ENCODE measurements around the gene ADAMTSL5.

Gene ADAMTSL5

DNA sequence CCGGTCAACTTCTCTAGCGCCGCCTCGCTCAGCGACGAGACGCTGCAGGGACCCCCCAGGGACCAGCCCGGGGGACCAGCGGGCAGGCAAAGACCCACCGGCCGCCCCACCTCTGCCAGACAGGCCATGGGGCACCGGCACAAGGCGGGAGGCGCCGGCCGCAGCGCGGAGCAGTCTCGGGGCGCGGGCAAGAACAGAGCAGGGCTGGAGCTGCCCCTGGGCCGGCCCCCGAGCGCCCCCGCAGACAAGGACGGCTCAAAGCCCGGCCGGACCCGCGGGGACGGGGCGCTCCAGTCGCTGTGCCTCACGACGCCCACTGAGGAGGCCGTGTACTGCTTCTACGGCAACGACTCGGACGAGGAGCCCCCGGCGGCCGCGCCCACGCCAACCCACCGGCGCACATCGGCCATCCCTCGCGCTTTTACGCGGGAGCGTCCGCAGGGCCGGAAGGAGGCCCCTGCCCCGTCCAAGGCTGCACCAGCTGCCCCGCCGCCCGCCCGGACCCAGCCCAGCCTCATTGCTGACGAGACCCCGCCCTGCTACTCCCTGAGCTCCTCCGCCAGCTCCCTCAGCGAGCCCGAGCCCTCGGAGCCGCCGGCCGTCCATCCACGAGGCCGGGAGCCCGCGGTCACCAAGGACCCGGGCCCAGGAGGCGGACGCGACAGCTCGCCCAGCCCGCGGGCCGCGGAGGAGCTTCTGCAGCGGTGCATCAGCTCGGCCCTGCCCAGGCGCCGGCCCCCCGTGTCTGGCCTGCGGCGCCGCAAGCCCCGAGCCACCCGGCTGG, 45.1 kb downstream of the ADAMTSL5 start:
- no peak for DNase-seq (ENCODE audit: low spot score)
- CTCF ChIA-PET = interaction anchor here (1.3 to 2.3 kb wide), 3 partner anchors 10 to 23 kb away, joined by 6 to 11 read pairs (median 6); no protein-coding TSS in a partner anchor
- peak overlapping the region; percentile 85 for H3K27ac ChIP-seq

DNA sequence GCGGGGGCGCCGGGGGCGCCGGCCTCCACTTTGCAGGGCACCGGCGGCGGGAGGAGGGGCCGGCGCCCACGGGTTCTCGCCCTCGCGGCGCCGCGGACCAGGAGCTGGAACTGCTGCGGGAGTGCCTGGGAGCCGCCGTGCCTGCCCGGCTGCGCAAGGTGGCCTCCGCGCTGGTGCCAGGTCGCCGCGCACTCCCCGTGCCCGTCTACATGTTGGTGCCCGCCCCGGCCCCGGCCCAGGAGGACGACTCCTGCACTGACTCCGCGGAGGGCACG, 45.7 kb downstream of the ADAMTSL5 start:
- POLR2A ChIA-PET (ENCODE audit: low non-redundant PET) = no interaction called here
- no peak for DNase-seq (ENCODE audit: low spot score)
- CTCF ChIA-PET = interaction anchor here (1.3 to 2.3 kb wide), 3 partner anchors 9 to 22 kb away, joined by 6 to 11 read pairs (median 6); no protein-coding TSS in a partner anchor
- H3K27ac ChIP-seq = peak overlapping the region; percentile 85
- TF ChIP-seq, protein P1, sequence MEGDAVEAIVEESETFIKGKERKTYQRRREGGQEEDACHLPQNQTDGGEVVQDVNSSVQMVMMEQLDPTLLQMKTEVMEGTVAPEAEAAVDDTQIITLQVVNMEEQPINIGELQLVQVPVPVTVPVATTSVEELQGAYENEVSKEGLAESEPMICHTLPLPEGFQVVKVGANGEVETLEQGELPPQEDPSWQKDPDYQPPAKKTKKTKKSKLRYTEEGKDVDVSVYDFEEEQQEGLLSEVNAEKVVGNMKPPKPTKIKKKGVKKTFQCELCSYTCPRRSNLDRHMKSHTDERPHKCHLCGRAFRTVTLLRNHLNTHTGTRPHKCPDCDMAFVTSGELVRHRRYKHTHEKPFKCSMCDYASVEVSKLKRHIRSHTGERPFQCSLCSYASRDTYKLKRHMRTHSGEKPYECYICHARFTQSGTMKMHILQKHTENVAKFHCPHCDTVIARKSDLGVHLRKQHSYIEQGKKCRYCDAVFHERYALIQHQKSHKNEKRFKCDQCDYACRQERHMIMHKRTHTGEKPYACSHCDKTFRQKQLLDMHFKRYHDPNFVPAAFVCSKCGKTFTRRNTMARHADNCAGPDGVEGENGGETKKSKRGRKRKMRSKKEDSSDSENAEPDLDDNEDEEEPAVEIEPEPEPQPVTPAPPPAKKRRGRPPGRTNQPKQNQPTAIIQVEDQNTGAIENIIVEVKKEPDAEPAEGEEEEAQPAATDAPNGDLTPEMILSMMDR (conservative IDR thresholded peaks at IDR 0.05; ENCODE audit: low read depth) = no peak

More for the DNA sequence above, 45.1 kb downstream of the ADAMTSL5 start:
- TF ChIP-seq, protein P1 (conservative IDR thresholded peaks at IDR 0.05; ENCODE audit: low read depth) = no peak
- POLR2A ChIA-PET (ENCODE audit: low non-redundant PET) = no interaction called here

DNA sequence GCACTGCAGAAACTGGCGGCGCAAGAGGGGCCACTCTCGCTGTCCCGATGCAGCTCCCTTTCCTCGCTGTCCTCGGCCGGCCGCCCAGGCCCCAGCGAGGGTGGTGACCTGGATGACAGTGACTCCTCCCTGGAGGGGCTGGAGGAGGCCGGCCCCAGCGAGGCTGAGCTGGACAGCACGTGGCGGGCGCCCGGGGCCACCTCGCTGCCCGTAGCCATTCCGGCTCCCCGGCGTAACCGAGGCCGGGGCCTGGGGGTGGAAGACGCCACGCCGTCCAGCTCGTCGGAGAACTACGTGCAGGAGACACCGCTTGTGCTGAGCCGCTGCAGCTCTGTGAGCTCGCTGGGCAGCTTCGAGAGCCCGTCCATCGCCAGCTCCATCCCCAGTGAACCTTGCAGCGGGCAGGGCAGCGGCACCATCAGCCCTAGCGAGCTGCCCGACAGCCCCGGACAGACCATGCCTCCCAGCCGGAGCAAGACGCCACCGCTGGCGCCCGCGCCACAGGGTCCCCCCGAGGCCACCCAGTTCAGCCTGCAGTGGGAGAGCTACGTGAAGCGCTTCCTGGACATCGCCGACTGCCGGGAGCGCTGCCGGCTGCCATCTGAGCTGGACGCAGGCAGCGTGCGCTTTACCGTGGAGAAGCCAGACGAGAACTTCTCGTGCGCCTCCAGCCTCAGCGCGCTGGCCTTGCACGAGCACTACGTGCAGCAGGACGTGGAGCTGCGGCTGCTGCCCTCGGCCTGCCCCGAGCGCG, 46.2 kb downstream of the ADAMTSL5 start:
- ChIA-PET POLR2A (ENCODE audit: low non-redundant PET) (no interaction called here), CTCF (interaction anchor here (0.9 to 2.3 kb wide), 4 partner anchors 9 to 153 kb away, joined by 3 to 11 read pairs (median 6); no protein-coding TSS in a partner anchor)
- peak overlapping the region; percentile 85 for H3K27ac ChIP-seq
- DNase-seq (ENCODE audit: low spot score) = no peak
- TF ChIP-seq, protein P1 (conservative IDR thresholded peaks at IDR 0.05; ENCODE audit: low read depth) = no peak

DNA sequence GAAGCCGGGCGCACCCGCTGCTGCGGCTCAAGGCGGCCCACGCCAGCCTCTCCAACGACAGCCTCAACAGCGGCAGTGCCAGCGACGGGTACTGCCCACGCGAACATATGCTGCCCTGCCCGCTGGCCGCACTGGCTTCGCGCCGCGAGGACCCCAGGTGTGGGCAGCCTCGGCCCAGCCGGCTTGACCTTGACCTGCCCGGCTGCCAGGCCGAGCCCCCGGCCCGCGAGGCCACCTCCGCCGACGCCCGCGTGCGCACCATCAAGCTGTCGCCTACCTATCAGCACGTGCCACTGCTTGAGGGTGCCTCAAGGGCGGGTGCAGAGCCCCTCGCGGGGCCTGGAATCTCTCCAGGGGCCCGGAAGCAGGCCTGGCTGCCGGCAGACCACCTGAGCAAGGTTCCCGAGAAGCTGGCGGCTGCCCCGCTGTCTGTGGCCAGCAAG, 46.8 kb downstream of the ADAMTSL5 start:
- TF ChIP-seq, protein P1 (conservative IDR thresholded peaks at IDR 0.05; ENCODE audit: low read depth) = peak; percentile 42
- no peak for DNase-seq (ENCODE audit: low spot score)
- ChIA-PET POLR2A (ENCODE audit: low non-redundant PET) (no interaction called here), CTCF (interaction anchor here (0.6 to 2.3 kb wide), 5 partner anchors 13 to 954 kb away, joined by 3 to 11 read pairs (median 5); no protein-coding TSS in a partner anchor)
- H3K27ac ChIP-seq = peak overlapping the region; percentile 52

DNA sequence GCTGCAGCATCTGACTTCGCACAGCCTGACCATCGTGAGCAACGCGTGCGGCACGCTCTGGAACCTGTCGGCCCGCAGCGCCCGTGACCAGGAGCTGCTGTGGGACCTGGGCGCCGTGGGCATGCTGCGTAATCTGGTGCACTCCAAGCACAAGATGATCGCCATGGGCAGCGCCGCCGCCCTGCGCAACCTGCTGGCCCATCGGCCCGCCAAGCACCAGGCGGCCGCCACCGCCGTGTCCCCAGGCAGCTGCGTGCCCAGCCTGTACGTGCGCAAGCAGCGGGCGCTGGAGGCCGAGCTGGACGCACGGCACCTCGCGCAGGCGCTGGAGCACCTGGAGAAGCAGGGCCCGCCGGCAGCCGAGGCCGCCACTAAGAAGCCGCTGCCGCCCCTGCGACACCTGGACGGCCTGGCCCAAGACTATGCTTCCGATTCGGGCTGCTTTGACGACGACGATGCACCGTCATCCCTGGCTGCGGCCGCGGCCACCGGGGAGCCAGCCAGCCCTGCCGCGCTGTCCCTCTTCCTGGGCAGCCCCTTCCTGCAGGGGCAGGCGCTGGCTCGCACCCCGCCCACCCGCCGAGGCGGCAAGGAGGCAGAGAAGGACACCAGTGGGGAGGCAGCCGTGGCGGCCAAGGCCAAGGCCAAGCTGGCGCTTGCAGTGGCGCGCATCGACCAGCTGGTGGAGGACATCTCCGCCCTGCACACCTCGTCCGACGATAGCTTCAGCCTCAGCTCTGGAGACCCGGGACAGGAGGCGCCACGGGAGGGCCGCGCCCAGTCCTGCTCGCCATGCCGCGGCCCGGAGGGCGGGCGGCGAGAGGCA, 47.4 kb downstream of the ADAMTSL5 start:
- POLR2A ChIA-PET (ENCODE audit: low non-redundant PET) = no interaction called here
- TF ChIP-seq, protein P1 (conservative IDR thresholded peaks at IDR 0.05; ENCODE audit: low read depth) = peak; percentile 78
- H3K27ac ChIP-seq = peak overlapping the region; percentile 52
- DNase-seq (ENCODE audit: low spot score) = peak; percentile 61
- CTCF ChIA-PET = interaction anchor here (0.6 to 2.3 kb wide), 7 partner anchors 12 to 954 kb away, joined by 3 to 11 read pairs (median 4); no protein-coding TSS in a partner anchor

DNA sequence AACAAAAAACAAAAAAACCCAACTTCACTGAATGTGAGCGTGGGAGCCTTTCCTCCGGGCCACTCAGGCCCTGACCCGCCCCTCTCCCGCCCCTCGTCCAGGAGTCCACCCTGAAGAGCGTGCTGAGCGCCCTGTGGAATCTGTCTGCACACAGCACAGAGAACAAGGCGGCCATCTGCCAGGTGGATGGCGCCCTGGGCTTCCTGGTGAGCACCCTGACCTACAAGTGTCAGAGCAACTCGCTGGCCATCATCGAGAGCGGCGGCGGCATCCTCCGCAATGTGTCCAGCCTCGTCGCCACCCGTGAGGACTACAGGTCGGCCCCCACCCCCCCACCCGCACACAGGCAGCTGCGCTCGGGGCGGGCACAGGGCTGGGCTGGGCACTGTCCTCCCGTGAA, 51.0 kb downstream of the ADAMTSL5 start:
- no peak for DNase-seq (ENCODE audit: low spot score)
- TF ChIP-seq, protein P1 (conservative IDR thresholded peaks at IDR 0.05; ENCODE audit: low read depth) = no peak
- 0 out of 2 replicates have a peak overlapping the region, but pooled peaks have one; percentile 10 for H3K27ac ChIP-seq
- CTCF ChIA-PET = no interaction called here
- POLR2A ChIA-PET (ENCODE audit: low non-redundant PET) = no interaction called here

All from RWPE1 (cell line).